Embryonic facial prominence (tissue), 1 donor: ENCODE data around the gene SESN1.

Experiments used
- DNase-seq: peaks from one replicate; pipeline ENCODE4 v3.0.0-alpha.2; 2016; ENCODE audit errors: extremely low spot score

Gene SESN1

DNA sequence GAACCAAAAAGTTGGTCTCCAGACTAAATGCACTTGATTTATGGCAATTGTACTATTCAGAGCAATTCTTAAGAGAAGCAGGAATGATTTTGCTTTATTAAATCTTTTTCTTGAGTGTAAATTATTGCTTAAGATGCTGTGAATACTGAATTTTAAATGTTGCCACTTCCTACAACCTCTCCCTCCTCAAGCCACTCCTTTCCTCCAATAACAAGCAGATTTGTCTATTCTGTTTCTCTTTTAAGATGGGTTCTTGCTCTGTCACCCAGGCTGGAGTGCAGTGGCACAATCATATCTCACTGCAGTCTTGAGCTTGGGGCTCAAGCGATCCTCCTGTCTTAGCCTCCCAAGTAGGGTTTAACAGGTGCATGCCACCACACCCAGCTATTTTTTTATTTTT is 65.3 kb downstream of the SESN1 start:
- no peak for DNase-seq

DNA sequence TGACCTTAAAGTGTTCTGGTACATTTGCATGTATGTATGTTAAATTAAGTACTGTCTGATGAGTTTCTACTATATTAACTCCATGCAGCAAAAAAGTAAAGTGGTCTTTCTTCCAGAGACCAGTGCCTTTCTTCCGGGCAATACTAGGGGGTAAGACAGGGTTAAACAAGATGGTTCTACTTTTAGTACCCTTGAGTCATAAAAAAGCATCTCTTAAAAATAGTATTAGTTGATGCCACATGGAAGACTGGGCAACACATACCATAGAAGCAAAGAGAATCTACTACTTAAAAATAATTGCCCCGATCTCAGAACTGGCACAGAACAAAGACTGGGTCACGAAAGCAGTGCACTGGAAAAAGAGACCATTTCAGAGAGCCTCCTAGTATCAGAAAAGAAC is 66.2 kb downstream of the SESN1 start:
- DNase-seq, result no peak

GRCh38 chr6:109027964-109028363 is 66.7 kb downstream of the SESN1 start:
- no peak for DNase-seq

DNA sequence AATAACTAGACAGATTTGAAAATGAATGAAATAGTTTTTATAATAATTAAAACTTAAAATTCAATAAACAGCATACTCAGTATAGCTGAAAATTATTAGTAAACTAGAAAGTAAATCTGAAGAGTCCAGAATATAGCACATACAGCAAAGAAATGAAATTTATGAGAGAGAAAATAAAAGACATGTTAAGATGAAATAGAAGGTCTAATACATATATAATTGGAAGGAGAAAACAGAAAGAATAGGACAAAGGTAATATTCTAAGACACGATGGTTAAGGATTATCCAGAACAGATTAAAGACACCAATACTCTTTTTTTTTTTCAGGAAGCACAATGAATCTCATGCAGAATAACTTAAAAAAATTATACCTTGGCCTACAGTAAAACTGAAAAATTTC is 69.0 kb downstream of the SESN1 start:
- DNase-seq, result no peak

GRCh38 chr6:109024784-109025183 is 69.9 kb downstream of the SESN1 start:
- no peak for DNase-seq

GRCh38 chr6:109024368-109024767 is 70.3 kb downstream of the SESN1 start:
- DNase-seq, result no peak

DNA sequence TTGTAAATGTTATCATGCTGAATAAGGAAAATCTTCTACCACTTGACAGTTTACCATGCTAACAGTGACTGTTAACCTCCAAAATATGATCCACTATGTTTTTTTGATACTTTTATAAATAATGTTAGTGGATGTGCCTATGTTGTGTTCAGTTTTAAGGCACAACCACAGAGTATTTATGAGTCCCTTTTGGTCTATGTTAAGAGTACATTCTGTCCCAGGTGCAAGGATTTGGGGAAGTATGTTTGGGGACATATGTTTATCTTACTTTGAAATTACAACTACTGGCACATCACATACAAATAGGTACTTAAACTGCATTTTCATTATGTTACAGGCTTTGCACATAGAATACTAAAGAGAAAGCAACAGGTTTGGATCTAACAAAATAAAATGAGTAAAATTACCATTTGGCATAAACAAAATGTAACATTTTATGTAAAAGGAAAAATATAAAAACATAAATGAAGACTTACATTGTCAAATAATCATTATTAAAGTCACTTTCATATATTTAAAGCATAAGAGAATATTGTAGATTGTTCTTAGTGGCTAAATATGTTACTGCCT is 71.2 kb downstream of the SESN1 start:
- DNase-seq, result no peak

- no peak for DNase-seq
These were observed 72.8 kb downstream of the SESN1 start for GRCh38 chr6:109021870-109022269.

- no peak for DNase-seq
These were observed 74.7 kb downstream of the SESN1 start for GRCh38 chr6:109019911-109020310.

DNA sequence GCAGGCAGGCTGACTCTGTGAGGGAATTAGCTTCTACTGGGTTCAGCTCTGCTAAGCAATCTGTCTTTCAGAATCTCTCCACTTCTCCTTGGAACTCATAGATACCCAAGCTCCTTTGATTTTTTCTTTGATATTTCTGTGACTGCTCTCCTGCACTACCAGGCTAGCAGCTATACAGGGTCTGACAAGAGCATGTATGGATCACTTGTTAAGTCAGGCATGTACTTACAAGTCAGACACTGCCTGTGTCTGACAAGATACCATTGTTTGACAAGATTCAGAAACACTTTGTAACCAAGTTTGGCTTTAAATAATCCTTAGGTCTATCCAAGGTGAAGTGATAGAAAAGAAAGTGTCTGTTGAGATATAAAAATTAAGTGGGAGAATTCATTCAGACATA is 79.5 kb downstream of the SESN1 start:
- no peak for DNase-seq

GRCh38 chr6:109014606-109015005 is 80.0 kb downstream of the SESN1 start:
- DNase-seq, result no peak

GRCh38 chr6:109013656-109014305 is 80.9 kb downstream of the SESN1 start:
- DNase-seq, result no peak

GRCh38 chr6:109010705-109011102 is 83.9 kb downstream of the SESN1 start:
- DNase-seq, result no peak

GRCh38 chr6:109009962-109010704 is 84.5 kb downstream of the SESN1 start:
- no peak for DNase-seq

GRCh38 chr6:109009236-109009961 is 85.2 kb downstream of the SESN1 start:
- DNase-seq, result peak; percentile 55

DNA sequence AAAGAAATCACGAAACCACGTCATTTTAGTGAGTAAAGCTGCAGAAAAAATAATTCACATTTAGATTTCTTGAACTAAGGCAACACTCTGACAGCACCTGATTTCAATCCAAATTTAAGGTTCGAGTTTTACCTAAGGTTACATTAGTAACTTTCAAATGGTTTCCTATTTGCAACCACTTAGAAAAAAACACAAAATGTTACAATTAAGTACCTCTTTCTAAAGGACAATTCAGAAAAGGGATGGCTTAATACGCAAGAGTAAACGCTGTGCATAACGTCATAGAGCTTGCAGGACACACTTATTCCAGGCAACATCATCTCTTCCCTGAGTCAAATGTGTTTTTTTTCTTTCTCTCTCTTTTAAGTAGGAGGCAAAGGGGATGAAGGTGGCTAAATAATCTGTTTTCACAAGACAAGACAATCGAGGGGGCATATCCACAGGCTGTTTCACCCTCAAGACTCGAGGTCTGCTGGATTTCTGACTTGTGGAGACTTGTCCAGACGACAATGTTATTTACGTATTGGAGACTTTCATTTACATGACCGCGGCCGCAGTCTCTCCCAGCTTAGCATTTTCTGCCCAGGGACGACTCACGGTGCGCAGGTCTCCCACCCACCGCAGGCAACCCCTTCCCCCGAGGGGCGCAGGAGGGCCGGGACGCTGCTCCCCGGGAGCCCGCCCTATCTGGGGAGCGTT is 86.0 kb downstream of the SESN1 start:
- DNase-seq, result no peak

GRCh38 chr6:109008054-109008453 is 86.6 kb downstream of the SESN1 start:
- DNase-seq, result no peak

DNA sequence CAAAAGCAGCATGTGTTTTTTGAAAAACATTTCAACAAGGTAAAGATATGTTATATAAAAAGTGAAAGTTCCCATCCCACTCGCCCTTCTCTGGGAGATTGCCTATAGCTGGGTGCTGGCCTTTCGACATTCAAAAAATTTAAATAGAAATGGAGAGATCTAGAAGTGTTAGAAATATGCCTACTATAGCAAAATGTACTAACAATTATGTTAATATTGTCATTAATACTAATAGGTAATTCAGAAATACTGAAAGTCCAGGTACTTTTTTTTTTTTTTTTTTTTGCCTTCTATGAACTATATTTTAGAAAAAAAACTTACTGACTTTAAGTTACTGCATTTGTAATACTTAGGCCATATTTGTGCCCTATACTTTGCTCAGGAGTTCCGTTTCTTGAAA is 87.1 kb downstream of the SESN1 start:
- DNase-seq, result no peak

GRCh38 chr6:109006818-109007217 is 87.8 kb downstream of the SESN1 start:
- DNase-seq, result no peak

GRCh38 chr6:109002882-109003281 is 91.8 kb downstream of the SESN1 start:
- no peak for DNase-seq

DNA sequence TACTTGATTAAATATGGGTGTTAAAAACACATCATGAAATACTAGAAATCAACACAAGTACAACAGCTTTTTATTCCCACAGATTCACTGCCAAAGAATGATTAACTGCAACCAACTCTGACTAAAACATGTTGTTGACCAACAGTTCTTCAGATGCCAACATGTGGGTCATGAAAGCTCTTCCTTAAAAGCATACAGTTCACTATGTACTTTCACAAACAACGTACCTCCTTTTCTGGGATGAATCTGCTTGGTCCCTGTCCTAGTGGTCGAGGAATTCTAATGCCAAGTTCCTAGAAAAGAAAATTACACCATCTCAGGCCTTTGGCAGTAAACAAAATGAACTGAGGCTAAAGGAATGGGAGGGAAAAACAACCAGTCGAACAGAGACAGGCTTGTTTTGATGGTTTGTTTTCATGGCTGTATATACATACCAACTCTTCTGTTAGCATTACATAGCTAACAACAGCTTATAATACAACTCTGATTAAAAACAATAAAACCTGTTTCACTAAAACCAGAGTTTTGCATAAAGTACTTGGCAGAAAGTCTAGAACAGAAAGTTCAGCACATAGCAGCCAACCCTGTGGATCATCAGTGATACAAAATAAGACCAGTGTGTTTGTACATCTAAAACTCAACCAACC is 92.5 kb downstream of the SESN1 start:
- DNase-seq, result no peak
